22Rv1 (cell line): ENCODE data around the gene EYS.

Experiments
- ZFX ChIP-seq: fragments of 450-650 bp; IDR thresholded peaks from 2 replicates; pipeline ENCODE4 v1.6.1; 2017; ENCODE audit warnings: antibody characterized with exemption, borderline replicate concordance
- TF ChIP-seq, protein P1 (sequence below): fragments of 450-650 bp; IDR thresholded peaks from 2 replicates; pipeline ENCODE4 v1.5.1; 2017; ENCODE audit warnings: mild to moderate bottlenecking

DNA sequence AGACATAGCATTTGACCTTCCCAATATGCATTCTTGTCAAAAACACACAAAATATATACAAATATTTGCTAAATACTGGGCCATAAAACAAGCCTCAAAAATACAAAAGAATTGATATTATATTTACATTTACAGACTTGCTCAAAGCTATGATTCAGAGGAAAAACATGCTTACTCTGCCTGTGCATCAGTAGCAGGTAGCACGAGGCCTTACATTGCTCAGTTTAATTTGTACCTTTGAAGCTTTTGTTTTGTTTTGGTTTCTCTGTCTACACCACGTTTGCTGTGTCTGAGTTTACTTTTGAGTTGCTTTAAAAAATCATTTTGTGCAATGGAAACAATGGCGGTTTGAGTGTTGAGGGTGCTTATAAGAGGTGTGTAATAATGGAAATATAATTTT, 1972.1 kb downstream of the EYS start:
- TF ChIP-seq, protein P1, sequence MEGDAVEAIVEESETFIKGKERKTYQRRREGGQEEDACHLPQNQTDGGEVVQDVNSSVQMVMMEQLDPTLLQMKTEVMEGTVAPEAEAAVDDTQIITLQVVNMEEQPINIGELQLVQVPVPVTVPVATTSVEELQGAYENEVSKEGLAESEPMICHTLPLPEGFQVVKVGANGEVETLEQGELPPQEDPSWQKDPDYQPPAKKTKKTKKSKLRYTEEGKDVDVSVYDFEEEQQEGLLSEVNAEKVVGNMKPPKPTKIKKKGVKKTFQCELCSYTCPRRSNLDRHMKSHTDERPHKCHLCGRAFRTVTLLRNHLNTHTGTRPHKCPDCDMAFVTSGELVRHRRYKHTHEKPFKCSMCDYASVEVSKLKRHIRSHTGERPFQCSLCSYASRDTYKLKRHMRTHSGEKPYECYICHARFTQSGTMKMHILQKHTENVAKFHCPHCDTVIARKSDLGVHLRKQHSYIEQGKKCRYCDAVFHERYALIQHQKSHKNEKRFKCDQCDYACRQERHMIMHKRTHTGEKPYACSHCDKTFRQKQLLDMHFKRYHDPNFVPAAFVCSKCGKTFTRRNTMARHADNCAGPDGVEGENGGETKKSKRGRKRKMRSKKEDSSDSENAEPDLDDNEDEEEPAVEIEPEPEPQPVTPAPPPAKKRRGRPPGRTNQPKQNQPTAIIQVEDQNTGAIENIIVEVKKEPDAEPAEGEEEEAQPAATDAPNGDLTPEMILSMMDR, result no peak
- TF ChIP-seq ZFX, result no peak
